ENCODE measurements around the gene PHACTR1. TPM values are rescaled to one million over a fixed set of nuclear protein-coding genes. Genes with fewer than 3 reads are reported as not detected.

Gene PHACTR1
- total RNA-seq, 1 experiment from 2014 or later, result not detected

GRCh38 chr6:12842114-12842513 lies 125.5 kb downstream of the PHACTR1 start:
- Histone ChIP-seq H3K4me1 (ENCODE audit: insufficient read depth, low read length) (no peaks in the 10 kb centered on the region), H3K4me3 (ENCODE audit: low read length) (no peak overlapping the region), H3K27me3 (ENCODE audit: low read length) (peaks cover 34% of the 10 kb centered on the region), H3K27ac (ENCODE audit: low read length) (no peak overlapping the region), H3K36me3 (ENCODE audit: low read depth, low read length) (no peaks in the 10 kb centered on the region), H3K9me2 (replicated peaks; ENCODE audit: low read length) (no peaks in the 10 kb centered on the region), H2AFZ (ENCODE audit: low read length) (no peak overlapping the region), H3K4me2 (ENCODE audit: low read length) (no peak overlapping the region), H3F3A (ENCODE audit: low read length, unreplicated experiment) (no peaks in the 10 kb centered on the region), H3K9ac (ENCODE audit: low read length) (no peak overlapping the region), H3K79me2 (ENCODE audit: low read length) (no peaks in the 10 kb centered on the region), H3K9me3 (ENCODE audit: low read length) (peaks cover 6% of the 10 kb centered on the region; the same call in 1 of the 2 replicates), H4K20me1 (ENCODE audit: low read length) (no peaks in the 10 kb centered on the region)
- BruUV-seq (replicated peaks), result no TSS peak
- no peak for ATAC-seq
- TF ChIP-seq EZH2phosphoT487 (IDR thresholded peaks at IDR 0.05; ENCODE audit: borderline replicate concordance, low read length) (no peak), CTCF (conservative IDR thresholded peaks at IDR 0.05; ENCODE audit: low read depth, low read length) (no peak), EZH2 (IDR thresholded peaks at IDR 0.05; ENCODE audit: low read length, unreplicated experiment) (no peak)
- ChIA-PET POLR2A (ENCODE audit: unreplicated experiment) (no interaction called here), CTCF (no interaction called here)
- intact Hi-C loops (cut with micrococcal nuclease), result no loop called here
- DNase-seq, result no peak

GRCh38 chr6:12842658-12843057 lies 126.1 kb downstream of the PHACTR1 start:
- no peaks in the 10 kb centered on the region for H3K9me2 ChIP-seq (replicated peaks; ENCODE audit: low read length)
- peaks cover 2% of the 10 kb centered on the region; the same call in 1 of the 2 replicates for H3K9me3 ChIP-seq (ENCODE audit: low read length)
- intact Hi-C loops (cut with micrococcal nuclease), result no loop called here
- ATAC-seq (no peak), DNase-seq (no peak)
- no peak for TF ChIP-seq EZH2phosphoT487 (IDR thresholded peaks at IDR 0.05; ENCODE audit: borderline replicate concordance, low read length)
- no peak for TF ChIP-seq CTCF (conservative IDR thresholded peaks at IDR 0.05; ENCODE audit: low read depth, low read length)
- no peak for TF ChIP-seq EZH2 (IDR thresholded peaks at IDR 0.05; ENCODE audit: low read length, unreplicated experiment)
- no peak overlapping the region for H3K27ac ChIP-seq (ENCODE audit: low read length)
- H3K4me3 ChIP-seq (ENCODE audit: low read length), result no peak overlapping the region
- no peaks in the 10 kb centered on the region for H3F3A ChIP-seq (ENCODE audit: low read length, unreplicated experiment)
- H3K79me2 ChIP-seq (ENCODE audit: low read length), result no peaks in the 10 kb centered on the region
- peaks cover 39% of the 10 kb centered on the region for H3K27me3 ChIP-seq (ENCODE audit: low read length)
- no peak overlapping the region for H3K9ac ChIP-seq (ENCODE audit: low read length)
- H3K4me1 ChIP-seq (ENCODE audit: insufficient read depth, low read length), result no peaks in the 10 kb centered on the region
- ChIA-PET CTCF (no interaction called here), POLR2A (ENCODE audit: unreplicated experiment) (no interaction called here)
- no peaks in the 10 kb centered on the region for H4K20me1 ChIP-seq (ENCODE audit: low read length)
- no peak overlapping the region for H2AFZ ChIP-seq (ENCODE audit: low read length)
- no peaks in the 10 kb centered on the region for H3K36me3 ChIP-seq (ENCODE audit: low read depth, low read length)
- BruUV-seq (replicated peaks), result no TSS peak
- no peak overlapping the region for H3K4me2 ChIP-seq (ENCODE audit: low read length)

GRCh38 chr6:12844284-12845223 lies 128.0 kb downstream of the PHACTR1 start:
- CTCF ChIA-PET, result no interaction called here
- TF ChIP-seq CTCF (conservative IDR thresholded peaks at IDR 0.05; ENCODE audit: low read depth, low read length) (peak; percentile 81), EZH2phosphoT487 (IDR thresholded peaks at IDR 0.05; ENCODE audit: borderline replicate concordance, low read length) (no peak)
- BruUV-seq (replicated peaks), result no TSS peak
- H3K27ac ChIP-seq (ENCODE audit: low read length), result no peak overlapping the region
- no peaks in the 10 kb centered on the region for H3F3A ChIP-seq (ENCODE audit: low read length, unreplicated experiment)
- DNase-seq (peak; percentile 52), ATAC-seq (no peak)
- no peaks in the 10 kb centered on the region for H3K9me2 ChIP-seq (replicated peaks; ENCODE audit: low read length)
- no peaks in the 10 kb centered on the region for H3K4me1 ChIP-seq (ENCODE audit: insufficient read depth, low read length)
- no peak overlapping the region for H2AFZ ChIP-seq (ENCODE audit: low read length)
- no peaks in the 10 kb centered on the region for H3K79me2 ChIP-seq (ENCODE audit: low read length)
- H3K4me2 ChIP-seq (ENCODE audit: low read length), result no peak overlapping the region
- H4K20me1 ChIP-seq (ENCODE audit: low read length), result no peaks in the 10 kb centered on the region
- POLR2A ChIA-PET (ENCODE audit: unreplicated experiment), result no interaction called here
- H3K27me3 ChIP-seq (ENCODE audit: low read length), result peaks cover 58% of the 10 kb centered on the region
- intact Hi-C loops (cut with micrococcal nuclease), result loop anchor here (1.0 kb wide), 1 partner anchor 206 kb away; no protein-coding TSS in a partner anchor
- no peaks in the 10 kb centered on the region for H3K9me3 ChIP-seq (ENCODE audit: low read length)
- no peaks in the 10 kb centered on the region for H3K36me3 ChIP-seq (ENCODE audit: low read depth, low read length)
- H3K4me3 ChIP-seq (ENCODE audit: low read length), result no peak overlapping the region
- no peak overlapping the region for H3K9ac ChIP-seq (ENCODE audit: low read length)

Measured in PC-3 (cell line).